H1 (cell line): ENCODE results near the gene FITM1. TPM values are rescaled to one million over a fixed set of nuclear protein-coding genes. Genes with fewer than 3 reads are reported as not detected.

ENCODE experiments used
- BACH1 ChIP-seq: IDR thresholded peaks from 2 replicates; pipeline ENCODE4 v1.6.1; 2012; ENCODE audit warnings: low read length, improper control_type of control experiment
- CBX5 ChIP-seq: fragments of 300-800, 300-1000 bp; sonication (generic); IDR thresholded peaks from 2 replicates; pipeline ENCODE4 v1.7.1; 2016; ENCODE audit warnings: antibody characterized with exemption, low read length, low read depth
- CEBPB ChIP-seq: IDR thresholded peaks from 2 replicates; pipeline ENCODE4 v1.6.1; 2012; ENCODE audit warnings: low read depth, low read length
- CHD1 ChIP-seq: IDR thresholded peaks from 2 replicates; pipeline ENCODE4 v1.6.1; 2012; ENCODE audit warnings: low read depth, low read length, improper control_type of control experiment
- JUND ChIP-seq: IDR thresholded peaks from 2 replicates; pipeline ENCODE4 v1.6.1; 2011; ENCODE audit warnings: mild to moderate bottlenecking, improper control_type of control experiment, low read length
- PHF8 ChIP-seq: fragments of 200-600 bp; sonication (generic); conservative IDR thresholded peaks from 2 replicates; pipeline ENCODE4 v1.7.1; 2012; ENCODE audit warnings: low read depth, mild to moderate bottlenecking, inconsistent platforms, low read length, moderate library complexity
- RAD21 ChIP-seq, 2 experiments: IDR thresholded peaks in 1 of 2; conservative IDR thresholded peaks in 1 of 2; 2 replicates each; pipeline ENCODE4 v1.6.1; 2011; ENCODE audit warnings: low read depth in 2 of 2, low read length in 2 of 2, improper control_type of control experiment in 1 of 2, inconsistent platforms in 1 of 2, mild to moderate bottlenecking in 1 of 2, moderate library complexity in 1 of 2
- SAP30 ChIP-seq: fragments of 300-600 bp; sonication (generic); IDR thresholded peaks from 2 replicates; pipeline ENCODE4 v1.7.1; 2012; ENCODE audit warnings: low read length, moderate library complexity, mild to moderate bottlenecking, inconsistent platforms; ENCODE audit not compliant: insufficient read depth, insufficient replicate concordance
- SIRT6 ChIP-seq: IDR thresholded peaks from one replicate; pipeline ENCODE4 v1.7.1; 2012; ENCODE audit warnings: low read length, inconsistent platforms
- polyA plus RNA-seq, 7 experiments: library from polyadenylated mRNA; depleted of rRNA in 3 of 7; stranded (reverse) in 5 of 7; unstranded in 2 of 7; fragments of >200 nt in 5 of 7; fragments of 200-250 nt in 2 of 7; gene quantifications; 1 replicate in 5 of 7; 2 replicates in 1 of 7; 4 replicates in 1 of 7; pipeline versions ENCODE4 v1.2.1 to v1.2.3, GENCODE V29; 2011 to 2013; ENCODE audit warnings: missing spikeins in 2 of 7, mixed read lengths in 2 of 7
- total RNA-seq: library from RNA; stranded (reverse); fragmentation: NEBNext Ultra II Directional; extraction: Animal tissue kit (Norgen Biotek cat#: 25700); gene quantifications from 2 replicates; pipeline ENCODE4 v1.2.1, GENCODE V29; 2021
- TF ChIP-seq, protein P1 (sequence below): fragments of 300-600 bp; sonication (generic); IDR thresholded peaks from 2 replicates; pipeline ENCODE4 v1.7.1; 2012; ENCODE audit warnings: low read length, moderate library complexity, mild to moderate bottlenecking, inconsistent platforms; ENCODE audit not compliant: insufficient replicate concordance

Gene FITM1
- total and polyA plus RNA-seq, 2 of the 8 experiments (the other 6 are each of a cell fraction or from before 2014, with no cell fraction given) = 0.53 to 0.76 TPM

DNA sequence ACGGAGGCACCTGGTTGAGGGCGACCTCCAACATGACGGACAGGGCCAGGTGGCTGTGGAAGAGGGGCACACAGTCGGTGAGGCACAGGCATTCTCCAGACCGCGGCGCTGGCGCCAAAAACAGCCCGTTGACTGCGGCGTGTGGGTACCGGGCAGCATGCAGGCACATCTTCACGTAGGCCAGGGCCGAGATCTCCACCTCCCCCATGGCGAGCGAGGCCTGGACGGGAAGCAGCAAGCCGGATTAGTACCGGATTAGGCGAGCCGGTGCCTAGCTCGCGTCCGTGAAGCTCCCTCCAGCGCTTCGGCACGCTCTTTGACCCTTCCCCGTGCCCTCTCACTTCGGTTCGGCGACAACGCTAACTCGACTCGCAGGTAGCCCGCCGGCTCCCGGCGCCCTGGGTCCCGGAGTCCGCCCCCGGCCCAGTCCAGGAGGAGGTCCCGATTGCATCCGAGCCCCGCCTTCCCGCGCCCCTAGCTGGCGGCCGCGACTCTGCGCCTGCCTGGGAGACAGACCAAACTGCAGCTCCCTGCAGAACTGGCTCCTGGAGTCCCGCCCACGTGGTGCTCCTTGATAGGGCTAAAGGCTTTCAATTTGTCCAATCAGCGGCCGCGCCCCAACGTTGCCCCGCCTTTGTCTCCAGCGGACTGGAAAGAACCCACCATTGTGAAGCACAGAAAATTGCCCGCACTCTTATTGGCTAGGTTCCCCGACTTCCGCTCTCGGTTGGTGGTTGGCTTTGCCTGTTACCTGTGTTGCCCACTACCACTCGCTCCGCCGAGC, 10.8 kb downstream of the FITM1 start, which contains the start of gene EMC9 (continued):
- TF ChIP-seq, protein P1, sequence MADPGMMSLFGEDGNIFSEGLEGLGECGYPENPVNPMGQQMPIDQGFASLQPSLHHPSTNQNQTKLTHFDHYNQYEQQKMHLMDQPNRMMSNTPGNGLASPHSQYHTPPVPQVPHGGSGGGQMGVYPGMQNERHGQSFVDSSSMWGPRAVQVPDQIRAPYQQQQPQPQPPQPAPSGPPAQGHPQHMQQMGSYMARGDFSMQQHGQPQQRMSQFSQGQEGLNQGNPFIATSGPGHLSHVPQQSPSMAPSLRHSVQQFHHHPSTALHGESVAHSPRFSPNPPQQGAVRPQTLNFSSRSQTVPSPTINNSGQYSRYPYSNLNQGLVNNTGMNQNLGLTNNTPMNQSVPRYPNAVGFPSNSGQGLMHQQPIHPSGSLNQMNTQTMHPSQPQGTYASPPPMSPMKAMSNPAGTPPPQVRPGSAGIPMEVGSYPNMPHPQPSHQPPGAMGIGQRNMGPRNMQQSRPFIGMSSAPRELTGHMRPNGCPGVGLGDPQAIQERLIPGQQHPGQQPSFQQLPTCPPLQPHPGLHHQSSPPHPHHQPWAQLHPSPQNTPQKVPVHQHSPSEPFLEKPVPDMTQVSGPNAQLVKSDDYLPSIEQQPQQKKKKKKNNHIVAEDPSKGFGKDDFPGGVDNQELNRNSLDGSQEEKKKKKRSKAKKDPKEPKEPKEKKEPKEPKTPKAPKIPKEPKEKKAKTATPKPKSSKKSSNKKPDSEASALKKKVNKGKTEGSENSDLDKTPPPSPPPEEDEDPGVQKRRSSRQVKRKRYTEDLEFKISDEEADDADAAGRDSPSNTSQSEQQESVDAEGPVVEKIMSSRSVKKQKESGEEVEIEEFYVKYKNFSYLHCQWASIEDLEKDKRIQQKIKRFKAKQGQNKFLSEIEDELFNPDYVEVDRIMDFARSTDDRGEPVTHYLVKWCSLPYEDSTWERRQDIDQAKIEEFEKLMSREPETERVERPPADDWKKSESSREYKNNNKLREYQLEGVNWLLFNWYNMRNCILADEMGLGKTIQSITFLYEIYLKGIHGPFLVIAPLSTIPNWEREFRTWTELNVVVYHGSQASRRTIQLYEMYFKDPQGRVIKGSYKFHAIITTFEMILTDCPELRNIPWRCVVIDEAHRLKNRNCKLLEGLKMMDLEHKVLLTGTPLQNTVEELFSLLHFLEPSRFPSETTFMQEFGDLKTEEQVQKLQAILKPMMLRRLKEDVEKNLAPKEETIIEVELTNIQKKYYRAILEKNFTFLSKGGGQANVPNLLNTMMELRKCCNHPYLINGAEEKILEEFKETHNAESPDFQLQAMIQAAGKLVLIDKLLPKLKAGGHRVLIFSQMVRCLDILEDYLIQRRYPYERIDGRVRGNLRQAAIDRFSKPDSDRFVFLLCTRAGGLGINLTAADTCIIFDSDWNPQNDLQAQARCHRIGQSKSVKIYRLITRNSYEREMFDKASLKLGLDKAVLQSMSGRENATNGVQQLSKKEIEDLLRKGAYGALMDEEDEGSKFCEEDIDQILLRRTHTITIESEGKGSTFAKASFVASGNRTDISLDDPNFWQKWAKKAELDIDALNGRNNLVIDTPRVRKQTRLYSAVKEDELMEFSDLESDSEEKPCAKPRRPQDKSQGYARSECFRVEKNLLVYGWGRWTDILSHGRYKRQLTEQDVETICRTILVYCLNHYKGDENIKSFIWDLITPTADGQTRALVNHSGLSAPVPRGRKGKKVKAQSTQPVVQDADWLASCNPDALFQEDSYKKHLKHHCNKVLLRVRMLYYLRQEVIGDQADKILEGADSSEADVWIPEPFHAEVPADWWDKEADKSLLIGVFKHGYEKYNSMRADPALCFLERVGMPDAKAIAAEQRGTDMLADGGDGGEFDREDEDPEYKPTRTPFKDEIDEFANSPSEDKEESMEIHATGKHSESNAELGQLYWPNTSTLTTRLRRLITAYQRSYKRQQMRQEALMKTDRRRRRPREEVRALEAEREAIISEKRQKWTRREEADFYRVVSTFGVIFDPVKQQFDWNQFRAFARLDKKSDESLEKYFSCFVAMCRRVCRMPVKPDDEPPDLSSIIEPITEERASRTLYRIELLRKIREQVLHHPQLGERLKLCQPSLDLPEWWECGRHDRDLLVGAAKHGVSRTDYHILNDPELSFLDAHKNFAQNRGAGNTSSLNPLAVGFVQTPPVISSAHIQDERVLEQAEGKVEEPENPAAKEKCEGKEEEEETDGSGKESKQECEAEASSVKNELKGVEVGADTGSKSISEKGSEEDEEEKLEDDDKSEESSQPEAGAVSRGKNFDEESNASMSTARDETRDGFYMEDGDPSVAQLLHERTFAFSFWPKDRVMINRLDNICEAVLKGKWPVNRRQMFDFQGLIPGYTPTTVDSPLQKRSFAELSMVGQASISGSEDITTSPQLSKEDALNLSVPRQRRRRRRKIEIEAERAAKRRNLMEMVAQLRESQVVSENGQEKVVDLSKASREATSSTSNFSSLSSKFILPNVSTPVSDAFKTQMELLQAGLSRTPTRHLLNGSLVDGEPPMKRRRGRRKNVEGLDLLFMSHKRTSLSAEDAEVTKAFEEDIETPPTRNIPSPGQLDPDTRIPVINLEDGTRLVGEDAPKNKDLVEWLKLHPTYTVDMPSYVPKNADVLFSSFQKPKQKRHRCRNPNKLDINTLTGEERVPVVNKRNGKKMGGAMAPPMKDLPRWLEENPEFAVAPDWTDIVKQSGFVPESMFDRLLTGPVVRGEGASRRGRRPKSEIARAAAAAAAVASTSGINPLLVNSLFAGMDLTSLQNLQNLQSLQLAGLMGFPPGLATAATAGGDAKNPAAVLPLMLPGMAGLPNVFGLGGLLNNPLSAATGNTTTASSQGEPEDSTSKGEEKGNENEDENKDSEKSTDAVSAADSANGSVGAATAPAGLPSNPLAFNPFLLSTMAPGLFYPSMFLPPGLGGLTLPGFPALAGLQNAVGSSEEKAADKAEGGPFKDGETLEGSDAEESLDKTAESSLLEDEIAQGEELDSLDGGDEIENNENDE = no peak
- TF ChIP-seq BACH1 (no peak), PHF8 (peak; percentile 84), CBX5 (no peak), JUND (no peak), SAP30 (peak; percentile 96), RAD21 (IDR thresholded peaks at IDR 0.05 in 1 of 2, conservative IDR thresholded peaks at IDR 0.05 in 1 of 2; ENCODE audit: low read depth in 2 of 2, low read length in 2 of 2) (no peak), SIRT6 (no peak), CHD1 (no peak), CEBPB (0 out of 2 replicates have a peak, but pooled peaks have one; percentile 24)
